HepG2 (cell line): ENCODE data around the gene CHST10. TPM values are rescaled to one million over a fixed set of nuclear protein-coding genes. Genes with fewer than 3 reads are reported as not detected.
A peak's percentile ranks its signal among the peaks of the same experiment; 100 is the strongest.

Experiments
- AGO1 ChIP-seq: fragments of 200-400 bp; formaldehyde crosslinking; IDR thresholded peaks from 2 replicates; pipeline ENCODE4 v1.6.1; 2017; ENCODE audit warnings: mild to moderate bottlenecking, low read depth, low read length, moderate library complexity; ENCODE audit not compliant: poor library complexity, severe bottlenecking
- BRCA1 ChIP-seq: sonication (generic); formaldehyde crosslinking; IDR thresholded peaks from 2 replicates; pipeline ENCODE4 v1.4.0; 2020; ENCODE audit warnings: missing genetic modification reagents
- CENPT ChIP-seq: sonication (generic); formaldehyde crosslinking; IDR thresholded peaks from 2 replicates; pipeline ENCODE4 v1.8.0; 2022; ENCODE audit warnings: low read depth, mild to moderate bottlenecking, moderate library complexity, missing genetic modification reagents
- KLF6 ChIP-seq: IDR thresholded peaks from 2 replicates; pipeline ENCODE4 v1.8.0; 2016; ENCODE audit warnings: missing biosample characterization, missing genetic modification reagents
- MAFG ChIP-seq: sonication (generic); formaldehyde crosslinking; IDR thresholded peaks from 2 replicates; pipeline ENCODE4 v1.5.1; 2020; ENCODE audit warnings: mild to moderate bottlenecking, missing genetic modification reagents
- MTA3 ChIP-seq: sonication (generic); formaldehyde crosslinking; IDR thresholded peaks from 2 replicates; pipeline ENCODE4 v1.4.0; 2020; ENCODE audit warnings: missing genetic modification reagents
- RAD51 ChIP-seq: fragments of 450-650 bp; IDR thresholded peaks from 2 replicates; pipeline ENCODE4 v1.6.1; 2016; ENCODE audit warnings: borderline replicate concordance
- SIX4 ChIP-seq: sonication (generic); formaldehyde crosslinking; IDR thresholded peaks from 2 replicates; pipeline ENCODE4 v1.4.0; 2020; ENCODE audit warnings: missing genetic modification reagents
- SMAD3 ChIP-seq: sonication (generic); formaldehyde crosslinking; IDR thresholded peaks from 2 replicates; pipeline ENCODE4 v1.4.0; 2020; ENCODE audit warnings: missing genetic modification reagents
- SMAD9 ChIP-seq: sonication (generic); formaldehyde crosslinking; IDR thresholded peaks from 2 replicates; pipeline ENCODE4 v1.5.1; 2020; ENCODE audit warnings: mild to moderate bottlenecking, missing genetic modification reagents
- SPEN ChIP-seq: sonication (generic); formaldehyde crosslinking; IDR thresholded peaks from 2 replicates; pipeline ENCODE4 v1.5.1; 2020; ENCODE audit warnings: low read depth, mild to moderate bottlenecking, missing genetic modification reagents
- ZKSCAN5 ChIP-seq: sonication (generic); formaldehyde crosslinking; IDR thresholded peaks from 2 replicates; pipeline ENCODE4 v1.5.1; 2020; ENCODE audit warnings: mild to moderate bottlenecking, missing genetic modification reagents
- ZNF232 ChIP-seq: sonication (generic); formaldehyde crosslinking; IDR thresholded peaks from 2 replicates; pipeline ENCODE4 v1.4.0; 2020; ENCODE audit warnings: missing genetic modification reagents, borderline replicate concordance
- ZNF354B ChIP-seq: sonication (generic); formaldehyde crosslinking; IDR thresholded peaks from 2 replicates; pipeline ENCODE4 v1.8.0; 2022; ENCODE audit warnings: mild to moderate bottlenecking, missing genetic modification reagents
- ZNF468 ChIP-seq: sonication (generic); formaldehyde crosslinking; IDR thresholded peaks from 2 replicates; pipeline ENCODE4 v1.8.0; 2022; ENCODE audit warnings: mild to moderate bottlenecking, moderate library complexity, missing genetic modification reagents
- polyA plus RNA-seq, 8 experiments: library from polyadenylated mRNA; depleted of rRNA in 3 of 8; stranded (reverse) in 7 of 8; unstranded in 1 of 8; fragments of >200 nt; fragmentation: Illumina TruSeq in 4 of 8; extraction: Trizol in 4 of 8; gene quantifications; 2 replicates each; pipeline versions ENCODE4 v1.2.1 to v1.2.3, GENCODE V29; 2011 to 2016; ENCODE audit warnings: low read depth in 4 of 8, missing spikeins in 1 of 8, mixed read lengths in 1 of 8; ENCODE audit not compliant: insufficient read depth in 1 of 8
- total RNA-seq, 5 experiments: library from RNA; depleted of rRNA; stranded (reverse); fragments of >200 nt; fragmentation: Illumina TruSeq; extraction: Trizol; gene quantifications; 2 replicates each; pipeline ENCODE4 v1.2.3, GENCODE V29; 2016; ENCODE audit warnings: low read depth in 1 of 5
- TF ChIP-seq, protein P1 (sequence below): sonication (generic); formaldehyde crosslinking; IDR thresholded peaks from 2 replicates; pipeline ENCODE4 v1.4.0; 2020; ENCODE audit warnings: mild to moderate bottlenecking, missing genetic modification reagents, borderline replicate concordance
- TF ChIP-seq, protein P2 (sequence below): sonication (generic); formaldehyde crosslinking; IDR thresholded peaks from 2 replicates; pipeline ENCODE4 v1.4.0; 2020; ENCODE audit warnings: mild to moderate bottlenecking, missing genetic modification reagents
- TF ChIP-seq, protein P3 (sequence below): conservative IDR thresholded peaks from 2 replicates; pipeline ENCODE4 v1.6.1; 2018; ENCODE audit warnings: missing genetic modification reagents
- TF ChIP-seq, protein P4 (sequence below): sonication (generic); formaldehyde crosslinking; IDR thresholded peaks from 2 replicates; pipeline ENCODE4 v1.8.0; 2022; ENCODE audit warnings: missing genetic modification reagents, mild to moderate bottlenecking, moderate library complexity, borderline replicate concordance

The CHST10 gene
- total and polyA plus RNA-seq, 2 of the 13 experiments (the other 11 are each of a cell fraction or from before 2014, with no cell fraction given), result 10.5 to 14.2 TPM

DNA sequence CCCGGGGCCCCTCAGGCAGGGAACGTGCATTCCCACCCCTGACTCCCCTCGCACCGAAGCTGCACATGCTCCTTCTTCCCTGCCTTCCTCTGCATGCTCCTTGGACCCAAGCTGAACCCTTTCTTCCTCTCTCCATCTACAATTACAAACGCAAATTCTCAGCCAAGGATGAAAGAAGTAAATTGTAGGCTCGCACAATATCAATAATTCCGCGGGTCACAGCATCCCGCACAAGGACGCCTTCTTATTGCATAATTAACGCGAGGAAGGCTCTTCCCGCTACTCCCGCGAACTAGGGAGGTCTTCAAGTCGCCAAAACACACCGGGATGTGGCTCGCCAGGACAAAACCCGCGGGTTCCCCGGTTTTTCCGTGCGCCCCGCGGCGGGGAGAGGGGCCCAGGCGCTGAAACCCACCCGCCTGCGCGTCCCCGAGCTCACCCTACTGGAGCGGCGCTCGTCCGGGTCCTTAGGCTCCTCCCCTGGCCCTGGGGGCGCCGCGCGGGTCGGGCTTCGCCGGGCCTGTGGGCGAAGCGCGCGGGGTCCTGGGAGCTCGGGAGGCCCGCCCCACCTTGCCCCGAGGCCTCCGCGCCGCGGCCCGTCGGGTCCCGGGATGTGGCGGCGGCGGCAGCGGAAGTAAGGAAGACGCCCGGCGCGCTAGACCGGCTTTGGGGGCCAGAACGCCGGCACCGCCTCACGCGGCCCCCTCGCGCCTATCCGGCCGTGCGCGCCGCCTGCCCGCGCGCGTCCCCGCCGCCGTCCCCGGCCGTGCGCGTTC is at the start of gene CHST10 (continued):
- TF ChIP-seq, protein P1, sequence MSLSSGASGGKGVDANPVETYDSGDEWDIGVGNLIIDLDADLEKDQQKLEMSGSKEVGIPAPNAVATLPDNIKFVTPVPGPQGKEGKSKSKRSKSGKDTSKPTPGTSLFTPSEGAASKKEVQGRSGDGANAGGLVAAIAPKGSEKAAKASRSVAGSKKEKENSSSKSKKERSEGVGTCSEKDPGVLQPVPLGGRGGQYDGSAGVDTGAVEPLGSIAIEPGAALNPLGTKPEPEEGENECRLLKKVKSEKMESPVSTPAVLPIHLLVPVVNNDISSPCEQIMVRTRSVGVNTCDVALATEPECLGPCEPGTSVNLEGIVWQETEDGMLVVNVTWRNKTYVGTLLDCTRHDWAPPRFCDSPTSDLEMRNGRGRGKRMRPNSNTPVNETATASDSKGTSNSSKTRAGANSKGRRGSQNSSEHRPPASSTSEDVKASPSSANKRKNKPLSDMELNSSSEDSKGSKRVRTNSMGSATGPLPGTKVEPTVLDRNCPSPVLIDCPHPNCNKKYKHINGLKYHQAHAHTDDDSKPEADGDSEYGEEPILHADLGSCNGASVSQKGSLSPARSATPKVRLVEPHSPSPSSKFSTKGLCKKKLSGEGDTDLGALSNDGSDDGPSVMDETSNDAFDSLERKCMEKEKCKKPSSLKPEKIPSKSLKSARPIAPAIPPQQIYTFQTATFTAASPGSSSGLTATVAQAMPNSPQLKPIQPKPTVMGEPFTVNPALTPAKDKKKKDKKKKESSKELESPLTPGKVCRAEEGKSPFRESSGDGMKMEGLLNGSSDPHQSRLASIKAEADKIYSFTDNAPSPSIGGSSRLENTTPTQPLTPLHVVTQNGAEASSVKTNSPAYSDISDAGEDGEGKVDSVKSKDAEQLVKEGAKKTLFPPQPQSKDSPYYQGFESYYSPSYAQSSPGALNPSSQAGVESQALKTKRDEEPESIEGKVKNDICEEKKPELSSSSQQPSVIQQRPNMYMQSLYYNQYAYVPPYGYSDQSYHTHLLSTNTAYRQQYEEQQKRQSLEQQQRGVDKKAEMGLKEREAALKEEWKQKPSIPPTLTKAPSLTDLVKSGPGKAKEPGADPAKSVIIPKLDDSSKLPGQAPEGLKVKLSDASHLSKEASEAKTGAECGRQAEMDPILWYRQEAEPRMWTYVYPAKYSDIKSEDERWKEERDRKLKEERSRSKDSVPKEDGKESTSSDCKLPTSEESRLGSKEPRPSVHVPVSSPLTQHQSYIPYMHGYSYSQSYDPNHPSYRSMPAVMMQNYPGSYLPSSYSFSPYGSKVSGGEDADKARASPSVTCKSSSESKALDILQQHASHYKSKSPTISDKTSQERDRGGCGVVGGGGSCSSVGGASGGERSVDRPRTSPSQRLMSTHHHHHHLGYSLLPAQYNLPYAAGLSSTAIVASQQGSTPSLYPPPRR (CRISPR knock-in tag), result no peak
- TF ChIP-seq RAD51, result no peak
- TF ChIP-seq SIX4 (CRISPR knock-in tag), result no peak
- no peak for TF ChIP-seq CENPT (CRISPR knock-in tag)
- TF ChIP-seq ZNF468 (CRISPR knock-in tag), result peak; percentile 93
- no peak for TF ChIP-seq ZNF354B (CRISPR knock-in tag)
- peak; percentile 66; the same call in 1 of the 2 replicates for TF ChIP-seq SPEN (CRISPR knock-in tag)
- TF ChIP-seq, protein P2, sequence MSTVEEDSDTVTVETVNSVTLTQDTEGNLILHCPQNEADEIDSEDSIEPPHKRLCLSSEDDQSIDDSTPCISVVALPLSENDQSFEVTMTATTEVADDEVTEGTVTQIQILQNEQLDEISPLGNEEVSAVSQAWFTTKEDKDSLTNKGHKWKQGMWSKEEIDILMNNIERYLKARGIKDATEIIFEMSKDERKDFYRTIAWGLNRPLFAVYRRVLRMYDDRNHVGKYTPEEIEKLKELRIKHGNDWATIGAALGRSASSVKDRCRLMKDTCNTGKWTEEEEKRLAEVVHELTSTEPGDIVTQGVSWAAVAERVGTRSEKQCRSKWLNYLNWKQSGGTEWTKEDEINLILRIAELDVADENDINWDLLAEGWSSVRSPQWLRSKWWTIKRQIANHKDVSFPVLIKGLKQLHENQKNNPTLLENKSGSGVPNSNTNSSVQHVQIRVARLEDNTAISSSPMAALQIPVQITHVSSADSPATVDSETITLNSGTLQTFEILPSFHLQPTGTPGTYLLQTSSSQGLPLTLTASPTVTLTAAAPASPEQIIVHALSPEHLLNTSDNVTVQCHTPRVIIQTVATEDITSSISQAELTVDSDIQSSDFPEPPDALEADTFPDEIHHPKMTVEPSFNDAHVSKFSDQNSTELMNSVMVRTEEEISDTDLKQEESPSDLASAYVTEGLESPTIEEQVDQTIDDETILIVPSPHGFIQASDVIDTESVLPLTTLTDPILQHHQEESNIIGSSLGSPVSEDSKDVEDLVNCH (CRISPR knock-in tag), result no peak
- TF ChIP-seq AGO1, result no peak
- TF ChIP-seq, protein P3, sequence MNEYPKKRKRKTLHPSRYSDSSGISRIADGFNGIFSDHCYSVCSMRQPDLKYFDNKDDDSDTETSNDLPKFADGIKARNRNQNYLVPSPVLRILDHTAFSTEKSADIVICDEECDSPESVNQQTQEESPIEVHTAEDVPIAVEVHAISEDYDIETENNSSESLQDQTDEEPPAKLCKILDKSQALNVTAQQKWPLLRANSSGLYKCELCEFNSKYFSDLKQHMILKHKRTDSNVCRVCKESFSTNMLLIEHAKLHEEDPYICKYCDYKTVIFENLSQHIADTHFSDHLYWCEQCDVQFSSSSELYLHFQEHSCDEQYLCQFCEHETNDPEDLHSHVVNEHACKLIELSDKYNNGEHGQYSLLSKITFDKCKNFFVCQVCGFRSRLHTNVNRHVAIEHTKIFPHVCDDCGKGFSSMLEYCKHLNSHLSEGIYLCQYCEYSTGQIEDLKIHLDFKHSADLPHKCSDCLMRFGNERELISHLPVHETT (CRISPR knock-in tag), result peak; percentile 79
- no peak; the same call in 1 of the 2 replicates for TF ChIP-seq BRCA1 (CRISPR knock-in tag)
- no peak for TF ChIP-seq MTA3 (CRISPR knock-in tag)
- TF ChIP-seq ZNF232, result peak; percentile 75; the same call in 1 of the 2 replicates
- no peak for TF ChIP-seq MAFG (CRISPR knock-in tag)
- no peak; the same call in 1 of the 2 replicates for TF ChIP-seq SMAD3 (CRISPR knock-in tag)
- TF ChIP-seq SMAD9 (CRISPR knock-in tag), result no peak
- TF ChIP-seq KLF6 (CRISPR knock-in tag), result no peak; the same call in 1 of the 2 replicates
- no peak for TF ChIP-seq ZKSCAN5 (CRISPR knock-in tag)
- TF ChIP-seq, protein P4, sequence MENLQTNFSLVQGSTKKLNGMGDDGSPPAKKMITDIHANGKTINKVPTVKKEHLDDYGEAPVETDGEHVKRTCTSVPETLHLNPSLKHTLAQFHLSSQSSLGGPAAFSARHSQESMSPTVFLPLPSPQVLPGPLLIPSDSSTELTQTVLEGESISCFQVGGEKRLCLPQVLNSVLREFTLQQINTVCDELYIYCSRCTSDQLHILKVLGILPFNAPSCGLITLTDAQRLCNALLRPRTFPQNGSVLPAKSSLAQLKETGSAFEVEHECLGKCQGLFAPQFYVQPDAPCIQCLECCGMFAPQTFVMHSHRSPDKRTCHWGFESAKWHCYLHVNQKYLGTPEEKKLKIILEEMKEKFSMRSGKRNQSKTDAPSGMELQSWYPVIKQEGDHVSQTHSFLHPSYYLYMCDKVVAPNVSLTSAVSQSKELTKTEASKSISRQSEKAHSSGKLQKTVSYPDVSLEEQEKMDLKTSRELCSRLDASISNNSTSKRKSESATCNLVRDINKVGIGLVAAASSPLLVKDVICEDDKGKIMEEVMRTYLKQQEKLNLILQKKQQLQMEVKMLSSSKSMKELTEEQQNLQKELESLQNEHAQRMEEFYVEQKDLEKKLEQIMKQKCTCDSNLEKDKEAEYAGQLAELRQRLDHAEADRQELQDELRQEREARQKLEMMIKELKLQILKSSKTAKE (CRISPR knock-in tag), result 0 out of 2 replicates have a peak, but pooled peaks have one; percentile 11
